ENCODE results near the gene TEAD1. TPM values are rescaled to one million over a fixed set of nuclear protein-coding genes. Genes with fewer than 3 reads are reported as not detected.
A peak's percentile ranks its signal among the peaks of the same experiment; 100 is the strongest.

TEAD1 gene
- total RNA-seq, 1 donor from 2014 or later: 154 TPM

DNA sequence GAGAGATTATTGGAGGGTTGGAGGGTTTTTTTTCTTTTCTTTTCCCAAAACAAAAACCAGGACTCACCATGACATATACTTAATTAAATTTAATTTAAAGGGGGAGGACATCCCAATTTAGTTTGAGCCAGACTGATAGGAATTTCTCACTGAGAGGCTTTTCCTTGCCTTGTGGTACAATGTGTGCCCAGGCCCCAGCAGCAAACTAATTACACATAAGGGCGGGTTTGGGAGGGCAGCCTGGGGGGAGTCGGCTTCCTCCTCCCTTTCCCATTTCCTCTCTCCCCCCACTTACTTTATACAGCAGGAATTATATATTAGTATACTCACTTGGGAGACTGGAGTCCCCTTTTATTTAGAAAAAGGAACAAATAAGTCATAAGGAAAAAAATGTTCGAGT, 2.9 kb downstream of the TEAD1 start:
- H3K27me3 Mint-ChIP-seq (ENCODE audit: unreplicated experiment): no peaks in the 10 kb centered on the region
- H3K4me1 Mint-ChIP-seq (ENCODE audit: unreplicated experiment): peaks cover 61% of the 10 kb centered on the region
- H3K4me3 Mint-ChIP-seq (ENCODE audit: unreplicated experiment): peak overlapping the region; percentile 92
- TF ChIP-seq, protein P1, sequence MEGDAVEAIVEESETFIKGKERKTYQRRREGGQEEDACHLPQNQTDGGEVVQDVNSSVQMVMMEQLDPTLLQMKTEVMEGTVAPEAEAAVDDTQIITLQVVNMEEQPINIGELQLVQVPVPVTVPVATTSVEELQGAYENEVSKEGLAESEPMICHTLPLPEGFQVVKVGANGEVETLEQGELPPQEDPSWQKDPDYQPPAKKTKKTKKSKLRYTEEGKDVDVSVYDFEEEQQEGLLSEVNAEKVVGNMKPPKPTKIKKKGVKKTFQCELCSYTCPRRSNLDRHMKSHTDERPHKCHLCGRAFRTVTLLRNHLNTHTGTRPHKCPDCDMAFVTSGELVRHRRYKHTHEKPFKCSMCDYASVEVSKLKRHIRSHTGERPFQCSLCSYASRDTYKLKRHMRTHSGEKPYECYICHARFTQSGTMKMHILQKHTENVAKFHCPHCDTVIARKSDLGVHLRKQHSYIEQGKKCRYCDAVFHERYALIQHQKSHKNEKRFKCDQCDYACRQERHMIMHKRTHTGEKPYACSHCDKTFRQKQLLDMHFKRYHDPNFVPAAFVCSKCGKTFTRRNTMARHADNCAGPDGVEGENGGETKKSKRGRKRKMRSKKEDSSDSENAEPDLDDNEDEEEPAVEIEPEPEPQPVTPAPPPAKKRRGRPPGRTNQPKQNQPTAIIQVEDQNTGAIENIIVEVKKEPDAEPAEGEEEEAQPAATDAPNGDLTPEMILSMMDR (IDR thresholded peaks at IDR 0.05): no peak
- H3K36me3 Mint-ChIP-seq (ENCODE audit: unreplicated experiment): peaks cover 4% of the 10 kb centered on the region
- H3K27ac Mint-ChIP-seq (ENCODE audit: unreplicated experiment): peak overlapping the region; percentile 97
- no peak for DNase-seq (ENCODE audit: extremely low spot score, unreplicated experiment)
- no peaks in the 10 kb centered on the region for H3K9me3 Mint-ChIP-seq (ENCODE audit: unreplicated experiment)

DNA sequence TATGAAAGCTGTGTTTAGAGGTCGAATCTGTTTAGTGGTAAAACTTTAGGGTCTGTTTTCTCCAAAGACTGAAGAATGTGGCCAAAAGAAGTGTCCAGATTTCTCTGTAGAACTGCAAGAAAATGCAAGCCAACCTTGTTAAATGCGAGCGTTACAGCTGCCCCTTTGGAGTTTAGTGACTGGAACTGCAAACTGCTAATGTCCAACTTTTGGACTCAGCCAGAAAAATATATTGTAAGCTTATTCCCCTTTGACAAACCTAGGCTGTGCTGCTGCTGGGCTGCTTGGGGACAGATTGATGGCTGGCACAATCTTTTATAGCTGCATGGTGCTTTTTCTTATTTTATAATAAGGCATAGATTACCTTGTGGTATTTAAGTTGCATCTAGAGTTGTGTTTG, 3.9 kb downstream of the TEAD1 start:
- DNase-seq (ENCODE audit: extremely low spot score, unreplicated experiment): no peak
- peak overlapping the region; percentile 97 for H3K27ac Mint-ChIP-seq (ENCODE audit: unreplicated experiment)
- H3K9me3 Mint-ChIP-seq (ENCODE audit: unreplicated experiment): no peaks in the 10 kb centered on the region
- peaks cover 70% of the 10 kb centered on the region for H3K4me1 Mint-ChIP-seq (ENCODE audit: unreplicated experiment)
- peaks cover 6% of the 10 kb centered on the region for H3K36me3 Mint-ChIP-seq (ENCODE audit: unreplicated experiment)
- no peaks in the 10 kb centered on the region for H3K27me3 Mint-ChIP-seq (ENCODE audit: unreplicated experiment)
- TF ChIP-seq, protein P1 (IDR thresholded peaks at IDR 0.05): no peak
- H3K4me3 Mint-ChIP-seq (ENCODE audit: unreplicated experiment): peak overlapping the region; percentile 92

DNA sequence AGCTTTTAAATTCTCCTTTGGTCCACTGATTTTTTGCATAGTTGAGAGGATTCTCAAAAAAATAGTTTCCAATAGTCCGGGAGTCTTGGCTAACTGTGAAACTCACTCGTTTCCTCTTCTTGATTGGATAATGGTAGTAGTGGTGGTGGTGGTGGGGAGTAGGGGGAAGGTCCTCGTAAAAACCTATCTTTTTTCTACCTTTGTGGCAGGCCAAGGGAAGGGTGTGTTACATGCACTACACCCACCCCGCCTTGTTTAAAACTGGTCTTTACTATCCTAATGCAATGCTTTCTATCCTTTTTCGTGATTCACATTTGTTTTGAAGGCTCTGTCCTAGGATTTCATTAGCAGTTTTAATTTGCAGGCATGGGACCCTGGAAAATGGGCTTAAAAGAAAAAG, 4.8 kb downstream of the TEAD1 start:
- TF ChIP-seq, protein P1 (IDR thresholded peaks at IDR 0.05): no peak
- Mint-ChIP-seq H3K36me3 (ENCODE audit: unreplicated experiment) (peaks cover 6% of the 10 kb centered on the region), H3K4me3 (ENCODE audit: unreplicated experiment) (peak overlapping the region; percentile 92)

DNA sequence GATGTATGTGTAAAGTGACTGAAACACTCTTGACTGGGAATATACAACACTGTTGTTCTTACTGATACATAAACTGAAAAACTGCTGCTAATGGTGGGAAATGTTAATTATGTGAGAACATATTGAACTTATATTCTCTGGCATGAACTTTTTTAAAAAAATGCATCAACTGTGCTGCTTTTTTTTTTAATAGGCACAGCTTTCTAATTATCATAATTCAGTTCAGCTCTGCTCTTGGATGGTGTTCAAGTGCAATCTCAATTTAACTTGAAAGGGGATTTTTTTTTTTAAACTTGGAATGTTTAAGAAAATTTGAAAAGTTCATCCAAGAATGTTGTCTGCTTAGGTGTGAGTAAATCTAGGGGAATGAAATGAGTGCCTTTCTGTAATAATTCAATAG, 5.2 kb downstream of the TEAD1 start:
- Mint-ChIP-seq H3K27me3 (ENCODE audit: unreplicated experiment) (no peaks in the 10 kb centered on the region), H3K9me3 (ENCODE audit: unreplicated experiment) (no peaks in the 10 kb centered on the region), H3K27ac (ENCODE audit: unreplicated experiment) (peak overlapping the region; percentile 96), H3K4me1 (ENCODE audit: unreplicated experiment) (peaks cover 78% of the 10 kb centered on the region), H3K36me3 (ENCODE audit: unreplicated experiment) (peaks cover 6% of the 10 kb centered on the region), H3K4me3 (ENCODE audit: unreplicated experiment) (peak overlapping the region; percentile 71)
- TF ChIP-seq, protein P1 (IDR thresholded peaks at IDR 0.05): no peak
- no peak for DNase-seq (ENCODE audit: extremely low spot score, unreplicated experiment)

More for the DNA sequence above, 4.8 kb downstream of the TEAD1 start:
- H3K4me1 Mint-ChIP-seq (ENCODE audit: unreplicated experiment): peaks cover 73% of the 10 kb centered on the region
- no peak for DNase-seq (ENCODE audit: extremely low spot score, unreplicated experiment)
- H3K9me3 Mint-ChIP-seq (ENCODE audit: unreplicated experiment): no peaks in the 10 kb centered on the region
- H3K27me3 Mint-ChIP-seq (ENCODE audit: unreplicated experiment): no peaks in the 10 kb centered on the region
- peak overlapping the region; percentile 96 for H3K27ac Mint-ChIP-seq (ENCODE audit: unreplicated experiment)

DNA sequence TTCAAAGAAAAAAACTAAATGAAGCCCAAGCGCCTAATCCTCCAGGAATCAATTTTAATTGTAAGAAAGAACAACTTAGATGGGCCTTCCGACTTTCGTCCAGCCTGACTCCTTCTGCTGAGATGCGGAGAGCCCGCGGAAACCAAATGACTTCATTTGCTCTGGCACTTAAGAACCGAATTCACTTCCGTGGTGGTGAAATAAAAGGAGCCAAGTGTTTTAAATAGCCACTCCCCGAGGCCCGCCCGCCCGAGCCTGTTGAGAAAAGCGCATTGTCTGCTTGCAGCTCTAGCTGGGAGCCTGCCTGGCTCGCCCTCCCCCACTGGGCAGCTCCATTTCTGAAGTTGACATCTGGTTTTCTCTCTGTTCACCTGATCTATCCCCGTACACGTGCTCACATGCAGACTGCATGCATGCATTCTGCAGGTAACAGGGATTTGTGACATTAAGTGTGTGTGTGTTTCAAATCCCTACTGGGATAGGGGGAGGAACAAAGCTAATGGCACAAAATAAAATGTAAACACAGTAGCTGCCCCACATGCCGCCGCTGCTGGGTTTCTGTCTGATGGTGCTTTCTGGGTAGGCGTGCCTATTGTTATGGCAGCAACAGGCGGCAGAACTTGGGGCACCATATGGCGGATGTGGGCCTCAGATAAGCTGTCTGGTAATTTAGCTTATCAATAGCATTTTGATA, 6.2 kb downstream of the TEAD1 start:
- peaks cover 6% of the 10 kb centered on the region for H3K36me3 Mint-ChIP-seq (ENCODE audit: unreplicated experiment)
- no peaks in the 10 kb centered on the region for H3K27me3 Mint-ChIP-seq (ENCODE audit: unreplicated experiment)
- H3K4me3 Mint-ChIP-seq (ENCODE audit: unreplicated experiment): peak overlapping the region; percentile 71
- TF ChIP-seq, protein P1 (IDR thresholded peaks at IDR 0.05): no peak
- H3K27ac Mint-ChIP-seq (ENCODE audit: unreplicated experiment): peak overlapping the region; percentile 96
- H3K9me3 Mint-ChIP-seq (ENCODE audit: unreplicated experiment): no peaks in the 10 kb centered on the region
- DNase-seq (ENCODE audit: extremely low spot score, unreplicated experiment): peak; percentile 89
- H3K4me1 Mint-ChIP-seq (ENCODE audit: unreplicated experiment): peaks cover 87% of the 10 kb centered on the region
